HG02798 (cell line): ENCODE results near the gene COBL.

Source experiments
- ATAC-seq: cut with Tn5 transposase; IDR thresholded peaks from one replicate; pipeline ENCODE4 v1.9.1; 2021; ENCODE audit warnings: mild to moderate bottlenecking; ENCODE audit not compliant: unreplicated experiment, poor library complexity

COBL gene

GRCh38 chr7:51038573-51038972, 278.0 kb downstream of the COBL start:
- ATAC-seq: no peak

- ATAC-seq: no peak
Measured at GRCh38 chr7:51035716-51036115, 280.9 kb downstream of the COBL start.

DNA sequence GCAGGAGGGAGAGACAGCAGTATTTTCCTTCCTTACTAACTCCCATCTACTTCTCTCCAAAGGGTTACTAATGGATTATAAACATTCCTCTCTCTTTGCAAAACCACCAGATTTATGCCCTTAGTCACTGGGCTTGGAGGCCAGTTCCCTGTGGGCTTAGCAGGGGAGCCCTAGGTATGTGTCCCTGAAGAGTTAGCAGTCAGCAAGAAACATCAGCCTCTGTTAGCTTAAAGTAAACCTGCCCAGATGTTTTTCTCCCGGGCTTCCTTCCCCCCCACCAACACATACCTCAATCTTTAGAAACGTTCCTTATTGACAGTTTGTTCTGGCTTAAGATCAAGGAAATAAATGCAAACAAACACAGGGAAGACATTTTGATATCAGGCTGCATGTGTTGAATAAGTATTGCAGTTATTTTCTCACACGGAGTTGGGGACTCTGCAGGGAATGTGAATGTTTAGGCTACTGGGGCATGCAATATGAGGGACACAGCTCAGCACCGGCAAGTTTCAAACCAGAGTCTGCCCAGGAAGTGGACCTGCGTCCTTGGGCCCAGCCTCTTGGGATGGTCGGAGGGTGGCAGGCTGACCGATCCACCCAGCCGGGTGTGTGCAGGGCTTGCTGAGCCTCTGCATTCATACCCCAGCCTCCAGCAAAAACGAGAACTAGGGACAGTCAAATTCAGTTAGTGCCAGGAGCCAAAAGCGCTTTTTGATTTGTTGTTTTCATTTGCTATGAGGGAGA, 281.9 kb downstream of the COBL start:
- ATAC-seq: no peak

DNA sequence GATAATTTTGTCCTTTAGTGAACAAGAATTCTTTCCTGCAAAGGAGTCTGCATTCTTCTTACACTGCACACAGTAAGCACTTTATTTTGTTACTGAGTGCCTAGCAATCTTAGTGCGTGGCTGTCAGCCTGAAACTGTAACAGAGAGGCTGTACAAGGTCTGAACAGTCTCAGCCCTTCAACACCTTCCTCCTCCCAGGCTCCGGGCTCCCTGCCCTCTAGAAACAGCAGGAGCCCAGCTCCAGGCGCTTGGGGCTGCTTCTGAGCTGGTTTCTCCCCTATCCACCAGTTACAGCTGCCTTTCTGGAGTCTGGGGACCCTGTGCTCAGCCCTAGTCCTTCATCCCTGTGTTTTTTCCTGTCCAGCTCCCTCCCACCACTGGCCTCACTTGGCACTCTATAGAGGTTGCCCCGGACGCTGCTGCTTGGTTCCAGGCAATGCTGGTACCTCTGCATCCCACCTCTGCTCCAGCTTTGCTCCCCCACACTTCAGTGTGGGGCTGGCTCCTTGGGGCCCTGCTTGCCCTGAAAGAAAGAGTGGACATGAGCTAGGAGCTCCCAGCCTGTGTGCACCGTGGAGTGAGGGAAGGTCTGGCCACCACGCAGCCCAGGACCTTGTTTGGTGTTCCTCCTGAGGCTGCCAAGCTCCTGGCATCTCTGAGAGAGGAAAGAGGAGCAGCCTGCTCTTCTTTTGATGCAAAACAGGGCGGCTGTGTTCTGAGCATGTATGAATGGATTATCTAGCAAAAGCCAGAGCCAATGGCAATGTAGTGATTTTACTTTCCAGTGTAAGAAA, 282.7 kb downstream of the COBL start:
- no peak for ATAC-seq

DNA sequence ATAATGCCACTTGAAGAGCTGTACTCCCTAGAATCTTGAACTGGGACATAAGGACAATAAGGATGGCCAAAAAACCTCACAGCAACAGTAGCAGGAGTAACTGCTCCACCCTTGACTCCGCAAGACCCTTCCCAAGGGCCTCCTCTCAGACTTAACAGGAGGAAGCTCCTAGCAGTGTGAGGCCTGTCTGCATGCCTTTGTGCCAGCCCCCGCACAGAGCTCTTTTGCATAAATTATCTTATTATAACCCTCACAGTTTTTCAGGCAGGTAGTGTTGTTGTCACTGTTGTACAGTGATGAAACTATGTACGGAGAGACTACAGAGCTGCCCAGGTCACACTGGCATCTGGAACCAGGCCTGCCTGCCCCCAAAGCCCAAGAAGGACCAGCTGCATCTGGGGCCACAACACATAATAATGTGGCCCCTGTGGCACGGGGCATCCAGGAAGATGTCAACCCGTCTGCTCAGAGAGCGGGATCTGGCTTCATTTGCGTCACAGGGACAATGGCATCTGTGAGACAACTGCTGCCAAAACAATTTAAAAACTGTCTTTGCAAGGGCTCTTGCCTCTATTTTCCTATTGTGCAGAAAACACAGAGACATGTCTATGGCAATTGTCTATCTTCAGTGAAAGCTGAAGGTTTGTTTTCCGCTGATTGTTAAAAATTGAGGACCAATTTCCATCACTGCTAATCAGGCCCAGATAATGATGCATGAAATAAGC, 284.7 kb downstream of the COBL start:
- no peak for ATAC-seq

DNA sequence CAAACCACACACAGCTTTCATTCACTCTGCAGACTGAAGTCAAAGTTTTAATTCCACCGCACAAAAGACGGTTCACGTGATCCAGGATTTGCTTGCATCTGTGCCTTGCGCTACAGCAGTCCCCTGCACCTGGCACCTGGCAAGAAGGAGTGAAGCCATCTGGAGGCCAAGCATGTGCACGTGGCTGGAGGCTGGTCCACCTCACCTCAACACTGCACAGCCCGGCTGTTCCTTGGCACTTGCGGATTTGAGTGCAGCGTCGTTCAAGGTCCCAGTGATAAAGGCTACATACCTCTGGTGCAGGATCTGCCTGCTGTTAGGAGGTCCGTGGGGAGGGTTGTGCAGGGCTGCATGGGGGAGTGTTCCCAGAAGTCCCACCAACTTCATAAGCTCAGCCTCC, 285.4 kb downstream of the COBL start:
- ATAC-seq: no peak

DNA sequence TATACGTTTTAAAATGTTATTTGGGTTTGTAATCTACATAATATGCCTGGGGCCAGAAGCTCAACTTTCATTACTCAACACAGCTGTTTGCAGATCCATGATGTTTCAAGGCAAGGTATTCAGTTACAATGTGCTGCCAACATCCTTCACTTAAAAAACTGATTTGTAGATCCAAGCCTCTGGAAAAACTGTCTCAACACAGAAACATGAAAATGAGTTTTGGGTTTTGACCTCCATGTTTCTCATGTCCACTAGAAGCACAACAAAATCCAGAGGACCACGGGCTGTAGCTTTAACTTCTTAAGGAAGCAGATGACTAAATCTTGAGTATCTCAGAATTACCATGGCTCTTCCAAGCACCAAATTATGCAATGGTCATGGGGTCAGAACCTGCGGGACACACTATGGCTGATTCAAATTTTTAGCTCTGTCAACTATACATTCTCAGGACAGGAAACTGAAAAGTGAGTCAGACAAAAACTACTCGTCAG, 286.9 kb downstream of the COBL start:
- no peak for ATAC-seq

DNA sequence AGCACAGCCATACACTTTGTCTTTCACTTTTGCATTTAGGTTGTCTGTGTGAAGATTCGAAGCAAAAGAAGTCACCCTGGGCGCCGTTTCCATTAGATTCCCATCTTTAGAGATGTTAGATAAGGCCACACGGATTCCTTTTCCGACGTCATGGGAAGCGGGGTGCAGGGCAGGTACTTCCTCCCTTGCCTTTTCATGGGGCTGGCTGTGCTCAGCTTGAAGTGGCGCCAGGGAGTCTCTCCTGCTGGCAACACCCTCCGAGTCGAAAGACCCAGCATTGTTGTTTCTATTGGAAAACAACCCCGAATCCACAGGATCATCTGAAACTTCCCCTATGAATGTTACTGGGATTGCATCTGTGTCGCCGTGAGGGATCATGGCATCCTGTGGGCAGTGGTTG, 287.5 kb downstream of the COBL start:
- no peak for ATAC-seq

DNA sequence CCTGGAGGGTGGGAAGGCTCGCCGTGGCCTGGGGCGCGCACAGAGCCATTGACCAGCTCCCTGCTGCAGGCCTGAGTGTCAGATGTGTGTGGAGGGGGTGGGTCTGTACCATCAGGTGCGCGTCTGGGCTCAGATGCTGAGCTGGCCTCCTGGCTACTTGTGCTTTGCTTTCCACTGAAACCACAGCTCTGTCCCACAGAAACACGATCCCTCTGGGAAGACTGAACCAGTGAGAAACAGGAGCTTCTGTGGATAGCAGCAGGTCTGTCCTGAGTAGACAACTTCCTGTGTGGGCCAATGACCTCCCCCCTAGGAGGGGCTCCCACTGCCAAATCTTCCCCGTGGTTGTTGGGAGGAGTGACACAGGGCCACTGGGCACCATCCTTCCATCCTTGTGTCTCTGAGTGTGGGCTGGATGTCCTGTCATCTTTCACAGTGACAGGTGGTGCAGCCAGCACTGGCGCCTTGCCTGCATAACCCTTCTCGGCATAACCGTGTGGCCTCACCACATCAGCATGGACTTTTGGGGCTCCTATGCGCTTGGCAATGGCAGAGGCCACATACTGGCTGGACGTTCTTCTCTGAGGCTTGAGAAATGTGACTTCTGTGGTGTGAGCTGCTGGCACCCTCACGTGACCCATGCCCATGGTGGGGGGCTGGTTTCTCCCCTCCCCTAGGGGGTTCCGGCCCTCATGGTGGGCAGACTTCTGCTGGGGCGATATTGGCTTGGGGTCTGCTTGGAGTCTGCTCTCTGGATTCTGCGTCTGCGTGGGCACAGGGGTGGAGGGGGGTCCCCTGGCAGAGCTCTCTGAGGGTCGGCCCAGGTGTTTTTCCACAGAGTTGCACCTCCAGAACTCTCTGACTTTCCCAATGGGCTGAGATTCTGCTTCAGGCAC, 288.4 kb downstream of the COBL start:
- no peak for ATAC-seq

GRCh38 chr7:51027106-51027934, 289.3 kb downstream of the COBL start:
- ATAC-seq: no peak

GRCh38 chr7:51026341-51026740, 290.3 kb downstream of the COBL start:
- no peak for ATAC-seq

DNA sequence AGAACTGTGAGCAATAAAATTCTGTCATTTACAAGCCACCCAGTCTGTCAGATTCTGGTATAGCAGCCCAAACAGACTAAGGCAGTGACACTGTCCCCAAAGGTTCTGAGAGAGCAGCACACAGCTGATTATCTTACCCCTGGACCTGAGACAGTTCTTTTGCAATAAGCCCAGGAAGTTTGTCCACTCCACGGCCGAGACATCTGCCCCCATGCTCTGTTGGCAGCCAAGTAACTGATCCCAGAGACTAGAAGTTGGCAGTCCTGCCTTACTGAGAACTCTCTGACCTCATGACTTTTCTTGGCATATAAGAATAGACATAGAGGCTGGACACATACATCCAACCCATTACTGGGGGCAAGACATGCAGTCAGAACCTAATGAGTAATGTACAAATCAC, 290.9 kb downstream of the COBL start:
- no peak for ATAC-seq

DNA sequence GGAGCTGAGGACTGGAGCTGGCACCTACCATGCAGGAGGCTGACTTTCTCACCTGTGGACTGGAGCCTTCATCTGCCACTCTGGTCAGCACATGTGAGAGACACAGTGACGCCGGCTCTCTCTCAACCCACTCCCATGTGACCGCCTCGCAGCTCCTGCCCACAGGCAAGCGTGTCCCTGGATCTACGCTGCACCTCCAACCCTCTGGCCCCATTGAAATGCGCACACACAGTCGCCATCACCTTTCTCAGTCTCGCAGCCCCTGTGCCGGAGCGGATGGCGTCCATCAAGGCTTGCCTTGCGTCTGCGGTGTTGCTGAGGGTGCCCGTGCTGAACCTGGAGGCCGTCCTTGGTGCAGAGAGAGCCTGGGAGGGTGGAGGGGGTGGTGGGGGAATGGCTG, 291.7 kb downstream of the COBL start:
- ATAC-seq: no peak

- no peak for ATAC-seq
Measured at GRCh38 chr7:51023547-51023946, 293.1 kb downstream of the COBL start.

GRCh38 chr7:51022821-51023220, 293.8 kb downstream of the COBL start:
- ATAC-seq: no peak

DNA sequence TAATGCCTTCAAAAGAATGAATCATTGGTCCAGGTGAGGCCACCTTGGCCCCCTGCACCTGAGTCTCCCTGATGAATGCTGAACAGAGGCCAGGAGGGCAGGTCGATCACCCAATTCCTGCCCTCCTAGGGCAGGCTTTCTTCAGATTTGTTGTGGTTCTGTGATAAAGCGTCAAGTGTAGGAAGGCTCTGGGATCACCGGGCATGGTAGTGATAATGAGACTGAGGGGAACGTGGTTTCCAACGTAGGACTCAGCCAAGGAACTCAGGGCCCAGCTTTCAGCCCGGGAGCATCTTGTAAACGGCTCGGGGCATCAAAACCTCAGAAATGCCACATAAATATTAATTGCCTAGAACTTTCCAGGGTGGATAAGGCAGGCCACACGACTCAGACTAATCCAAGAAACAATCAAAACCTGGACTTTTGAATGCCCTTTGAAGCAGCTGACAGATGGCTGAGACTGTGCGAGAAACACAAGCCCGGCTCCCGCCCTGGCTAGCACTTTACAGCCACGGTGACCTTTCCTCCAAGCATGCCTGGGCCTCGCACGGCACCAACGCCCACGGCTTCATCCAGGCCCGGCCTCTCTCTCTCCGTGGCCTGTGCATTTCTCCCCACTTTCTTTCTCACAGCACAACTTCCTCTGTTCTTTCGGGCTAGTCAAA, 294.6 kb downstream of the COBL start:
- no peak for ATAC-seq

- ATAC-seq: no peak
Measured at GRCh38 chr7:51020944-51021343, 295.7 kb downstream of the COBL start.
